ENCODE measurements around the gene STXBP5.

DNA sequence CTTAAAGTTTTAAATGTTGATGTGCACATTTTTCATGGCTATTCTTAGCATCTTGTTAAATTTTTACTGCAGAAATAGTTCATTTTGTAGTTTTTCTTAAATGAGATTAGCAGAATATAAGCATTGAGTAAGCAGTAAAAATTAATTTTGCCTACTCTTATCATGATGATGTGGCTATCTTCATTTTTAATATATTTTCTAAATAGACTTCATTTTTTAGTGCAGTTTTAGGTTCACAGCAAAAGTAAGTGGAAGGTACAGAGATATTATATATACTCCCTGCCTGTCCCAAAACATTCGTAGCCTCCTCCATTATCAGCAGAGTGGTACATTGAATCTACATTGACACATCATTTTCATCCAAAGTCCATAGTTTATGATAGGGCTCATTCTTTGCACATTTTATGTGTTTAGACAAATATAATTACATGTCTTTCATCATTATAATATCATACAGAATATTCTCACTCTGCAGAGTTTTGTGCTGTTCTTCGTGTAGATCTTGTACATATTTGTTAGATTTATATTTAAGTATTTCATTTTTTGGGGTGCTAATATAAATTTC is 13.7 kb downstream of the STXBP5 start:
- TF ChIP-seq, protein P1, sequence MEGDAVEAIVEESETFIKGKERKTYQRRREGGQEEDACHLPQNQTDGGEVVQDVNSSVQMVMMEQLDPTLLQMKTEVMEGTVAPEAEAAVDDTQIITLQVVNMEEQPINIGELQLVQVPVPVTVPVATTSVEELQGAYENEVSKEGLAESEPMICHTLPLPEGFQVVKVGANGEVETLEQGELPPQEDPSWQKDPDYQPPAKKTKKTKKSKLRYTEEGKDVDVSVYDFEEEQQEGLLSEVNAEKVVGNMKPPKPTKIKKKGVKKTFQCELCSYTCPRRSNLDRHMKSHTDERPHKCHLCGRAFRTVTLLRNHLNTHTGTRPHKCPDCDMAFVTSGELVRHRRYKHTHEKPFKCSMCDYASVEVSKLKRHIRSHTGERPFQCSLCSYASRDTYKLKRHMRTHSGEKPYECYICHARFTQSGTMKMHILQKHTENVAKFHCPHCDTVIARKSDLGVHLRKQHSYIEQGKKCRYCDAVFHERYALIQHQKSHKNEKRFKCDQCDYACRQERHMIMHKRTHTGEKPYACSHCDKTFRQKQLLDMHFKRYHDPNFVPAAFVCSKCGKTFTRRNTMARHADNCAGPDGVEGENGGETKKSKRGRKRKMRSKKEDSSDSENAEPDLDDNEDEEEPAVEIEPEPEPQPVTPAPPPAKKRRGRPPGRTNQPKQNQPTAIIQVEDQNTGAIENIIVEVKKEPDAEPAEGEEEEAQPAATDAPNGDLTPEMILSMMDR (IDR thresholded peaks at IDR 0.05): no peak
- no peak for TF ChIP-seq POLR2A (IDR thresholded peaks at IDR 0.05)

Measured in esophagus squamous epithelium (tissue), 4 donors.